ENCODE data around the gene ZFP69B. TPM values are rescaled to one million over a fixed set of nuclear protein-coding genes. Genes with fewer than 3 reads are reported as not detected.

Gene ZFP69B
- total and polyA plus RNA-seq, 2 of the 8 experiments (the other 6 are each of a cell fraction or from before 2014, with no cell fraction given): 1.7 to 8.2 TPM

DNA sequence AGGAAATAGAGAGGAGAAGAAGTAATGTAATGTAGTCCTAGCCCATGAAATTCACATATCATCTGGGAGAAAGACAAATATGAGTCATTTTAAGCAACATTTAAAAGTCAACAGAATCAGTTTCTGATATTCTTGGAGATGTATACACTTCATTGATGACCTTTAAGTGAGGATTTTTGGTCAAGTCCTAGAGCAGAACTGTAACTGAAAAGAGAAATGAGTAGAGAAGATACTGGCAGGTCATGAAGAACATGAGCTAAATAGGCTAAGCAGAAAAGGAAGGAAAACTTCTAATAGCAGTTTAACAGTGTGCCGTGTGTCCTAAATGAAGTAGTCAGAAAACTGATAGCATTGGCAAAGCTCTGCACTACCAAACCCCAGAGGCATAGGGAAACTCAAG, 4.6 kb downstream of the ZFP69B start:
- Histone ChIP-seq H3K23ac (ENCODE audit: insufficient read length) (no peak overlapping the region), H3K79me1 (ENCODE audit: low read depth, low read length) (no peaks in the 10 kb centered on the region), H2BK20ac (ENCODE audit: low read length) (no peak overlapping the region), H3K14ac (ENCODE audit: insufficient read length) (no peak overlapping the region), H3K4ac (replicated peaks; ENCODE audit: insufficient read length, low read depth, low read length) (no peak overlapping the region), H3K18ac (ENCODE audit: extremely low read depth, low read length) (no peak overlapping the region), H2BK5ac (ENCODE audit: low read depth, low read length) (no peak overlapping the region), H4K91ac (replicated peaks; ENCODE audit: insufficient read length, low read length) (no peak overlapping the region), H3K23me2 (ENCODE audit: low read depth, low read length) (peaks cover 8% of the 10 kb centered on the region; the same call in 1 of the 2 replicates), H3K36me3 (ENCODE audit: control insufficient read depth in 2 of 4, insufficient read depth in 4 of 4, low read length in 3 of 4) (peaks cover 3 to 68% (median 28%) of the 10 kb centered on the region in 4 experiments; a peak in 6 of 8 replicates), H3K9ac (replicated peaks in 1 of 4; ENCODE audit: extremely low read depth in 1 of 4, low read depth in 3 of 4, low read length in 3 of 4) (no peak overlapping the region), H2AK5ac (ENCODE audit: low read depth, low read length) (no peak overlapping the region), H2BK12ac (ENCODE audit: low read depth, low read length) (no peak overlapping the region), H3K56ac (replicated peaks; ENCODE audit: insufficient read length, low read depth, low read length) (no peak overlapping the region), H4K5ac (ENCODE audit: insufficient read length, low read depth, low read length) (no peak overlapping the region), H3K27ac (ENCODE audit: low read depth, low read length) (no peak overlapping the region), H3K9me3 (ENCODE audit: insufficient read depth in 2 of 2, low read depth in 1 of 2, low read length in 1 of 2) (peaks cover 29 to 50% of the 10 kb centered on the region in 2 experiments), H3K4me1 (replicated peaks in 1 of 4; ENCODE audit: control insufficient read depth in 3 of 4, insufficient read depth in 4 of 4, low read length in 3 of 4) (peaks cover 0 to 8% (median 2%) of the 10 kb centered on the region in 4 experiments; a peak in 5 of 7 replicates), H3K27me3 (replicated peaks in 1 of 4; ENCODE audit: control insufficient read depth in 3 of 4, extremely low read depth in 1 of 4, insufficient read depth in 3 of 4, low read length in 3 of 4) (no peaks in the 10 kb centered on the region), H3K4me3 (ENCODE audit: extremely low read depth in 1 of 4, insufficient read depth in 2 of 4, low read depth in 3 of 4, low read length in 4 of 4) (no peak overlapping the region), H3K4me2 (ENCODE audit: insufficient read depth in 1 of 2, low read depth in 2 of 2, low read length in 2 of 2) (no peak overlapping the region), H3K79me2 (ENCODE audit: control insufficient read depth in 1 of 2, insufficient read depth in 2 of 2, low read length in 2 of 2) (peaks cover 0 to 6% of the 10 kb centered on the region in 2 experiments; a peak in 1 of 4 replicates), H2AFZ (ENCODE audit: low read length) (no peak overlapping the region), H4K8ac (ENCODE audit: extremely low read depth, insufficient read depth, low read length) (no peak overlapping the region), H2BK120ac (replicated peaks; ENCODE audit: low read depth, low read length) (no peak overlapping the region), H2BK15ac (ENCODE audit: low read length) (no peak overlapping the region), H4K20me1 (replicated peaks in 1 of 2; ENCODE audit: control insufficient read depth in 1 of 2, insufficient read depth in 2 of 2, low read length in 2 of 2) (no peaks in the 10 kb centered on the region)
- no peak for DNase-seq (ENCODE audit: low read depth in 1 of 2, low spot score in 2 of 2)
- TF ChIP-seq SUZ12 (IDR thresholded peaks at IDR 0.05; ENCODE audit: low read length): no peak
- FAIRE-seq: no peak
- CTCF ChIA-PET (ENCODE audit: partially characterized antibody): no interaction called here
- WGBS, 2 experiments (ENCODE audit: extremely low coverage in 1 of 2, insufficient coverage in 1 of 2, insufficient read length in 1 of 2, insufficient replicate concordance in 2 of 2, low coverage in 1 of 2, low lambda C conversion rate in 2 of 2, missing lambda C conversion rate in 1 of 2): 91% methylated on average over 1 of the region's 1 CpG; no CpG with 5 or more reads in 1 of the 2 experiments
- POLR2A ChIA-PET (ENCODE audit: partially characterized antibody): no interaction called here
